Measurements from ENCODE around the gene MCF2L.

MCF2L gene

DNA sequence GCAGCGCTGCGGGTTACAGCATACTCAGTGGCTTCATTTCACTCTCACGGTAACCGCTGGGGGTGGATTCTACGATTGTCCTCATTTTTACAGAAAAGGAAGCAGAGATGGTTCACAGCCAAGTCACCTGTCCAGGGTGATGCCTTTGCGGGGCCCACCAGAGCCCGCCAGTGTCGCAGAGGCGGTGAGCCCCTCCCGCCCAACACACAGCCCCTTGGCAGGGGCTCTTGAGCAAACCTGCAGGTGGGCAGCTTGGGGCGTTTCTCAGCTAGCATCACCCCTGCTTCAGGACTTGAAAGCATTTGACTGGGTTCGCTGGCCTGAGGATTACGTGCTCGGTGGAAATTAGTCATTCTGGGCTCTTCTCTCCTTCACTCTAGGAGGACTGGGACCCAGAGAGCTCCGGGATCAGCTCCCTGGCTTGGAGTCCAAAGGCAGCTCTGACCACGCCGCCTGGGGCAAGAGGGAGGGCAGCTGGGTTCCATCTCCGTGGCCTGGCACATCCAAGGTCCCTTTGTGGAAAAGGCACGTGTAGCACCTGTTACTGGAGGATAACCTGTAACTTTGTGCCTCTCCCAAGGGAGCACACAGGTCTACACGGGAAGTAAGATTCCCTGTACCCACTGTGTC lies 74.1 kb downstream of the MCF2L start:
- no peak for DNase-seq (ENCODE audit: low read depth)
- TF ChIP-seq, protein P1, sequence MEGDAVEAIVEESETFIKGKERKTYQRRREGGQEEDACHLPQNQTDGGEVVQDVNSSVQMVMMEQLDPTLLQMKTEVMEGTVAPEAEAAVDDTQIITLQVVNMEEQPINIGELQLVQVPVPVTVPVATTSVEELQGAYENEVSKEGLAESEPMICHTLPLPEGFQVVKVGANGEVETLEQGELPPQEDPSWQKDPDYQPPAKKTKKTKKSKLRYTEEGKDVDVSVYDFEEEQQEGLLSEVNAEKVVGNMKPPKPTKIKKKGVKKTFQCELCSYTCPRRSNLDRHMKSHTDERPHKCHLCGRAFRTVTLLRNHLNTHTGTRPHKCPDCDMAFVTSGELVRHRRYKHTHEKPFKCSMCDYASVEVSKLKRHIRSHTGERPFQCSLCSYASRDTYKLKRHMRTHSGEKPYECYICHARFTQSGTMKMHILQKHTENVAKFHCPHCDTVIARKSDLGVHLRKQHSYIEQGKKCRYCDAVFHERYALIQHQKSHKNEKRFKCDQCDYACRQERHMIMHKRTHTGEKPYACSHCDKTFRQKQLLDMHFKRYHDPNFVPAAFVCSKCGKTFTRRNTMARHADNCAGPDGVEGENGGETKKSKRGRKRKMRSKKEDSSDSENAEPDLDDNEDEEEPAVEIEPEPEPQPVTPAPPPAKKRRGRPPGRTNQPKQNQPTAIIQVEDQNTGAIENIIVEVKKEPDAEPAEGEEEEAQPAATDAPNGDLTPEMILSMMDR (conservative IDR thresholded peaks at IDR 0.05; ENCODE audit: low read length), result no peak
- H3K4me3 ChIP-seq (ENCODE audit: low read length), result no peak overlapping the region

DNA sequence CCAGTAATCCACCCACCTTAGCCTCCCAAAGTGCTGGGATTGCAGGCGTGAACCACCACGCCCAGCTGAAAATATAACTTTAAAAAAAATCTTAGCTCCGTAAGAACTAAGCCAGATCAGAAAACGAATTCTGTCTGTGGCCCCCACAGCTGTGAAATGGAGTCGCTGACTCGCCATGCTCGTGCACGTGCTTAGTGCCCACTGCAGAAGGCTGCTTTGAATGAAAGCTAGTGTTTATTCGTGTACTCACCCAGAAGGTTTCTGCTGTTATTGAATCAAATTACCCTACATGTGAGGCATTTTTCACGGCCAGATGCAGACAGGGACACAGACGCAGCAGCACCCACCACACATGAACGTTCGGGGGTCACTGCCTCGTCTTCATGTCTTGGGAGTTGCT lies 74.9 kb downstream of the MCF2L start:
- TF ChIP-seq, protein P1 (conservative IDR thresholded peaks at IDR 0.05; ENCODE audit: low read length), result no peak
- no peak for DNase-seq (ENCODE audit: low read depth)
- no peak overlapping the region for H3K4me3 ChIP-seq (ENCODE audit: low read length)

DNA sequence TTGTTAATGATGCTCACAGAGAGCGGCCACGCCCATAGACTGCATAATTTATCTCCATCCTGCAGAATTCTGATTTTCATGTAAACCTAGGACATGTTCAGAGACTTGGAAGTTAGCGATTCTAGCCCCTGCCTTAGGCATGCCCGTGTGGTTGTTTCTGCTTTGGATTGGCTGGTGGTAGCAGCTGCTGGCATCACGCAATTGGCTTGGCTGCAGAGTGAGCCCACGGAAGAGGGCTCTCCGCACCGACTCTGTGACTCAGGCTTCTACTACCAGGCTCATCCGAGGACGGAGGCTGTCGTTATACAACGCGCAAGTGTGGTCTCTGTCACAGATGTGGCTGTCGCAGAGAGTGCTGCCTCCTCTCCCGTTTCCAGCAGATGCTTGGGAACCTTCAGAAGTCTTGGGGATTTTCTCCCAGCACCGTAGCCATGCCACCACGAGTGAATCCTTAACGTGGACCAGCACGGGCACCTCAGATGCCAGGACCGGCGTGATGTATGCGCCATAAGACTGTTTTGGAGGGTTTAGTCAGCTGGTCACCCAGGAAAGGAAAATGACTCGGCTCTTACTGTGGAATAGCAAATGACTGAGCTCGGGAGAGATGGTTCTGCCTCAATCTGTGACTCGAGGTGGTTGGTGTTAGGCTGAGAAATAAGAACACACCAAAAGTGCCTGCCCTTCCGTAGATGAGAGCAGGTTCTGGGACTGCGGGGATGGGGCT lies 75.5 kb downstream of the MCF2L start:
- no peak overlapping the region for H3K4me3 ChIP-seq (ENCODE audit: low read length)
- TF ChIP-seq, protein P1 (conservative IDR thresholded peaks at IDR 0.05; ENCODE audit: low read length), result no peak

DNA sequence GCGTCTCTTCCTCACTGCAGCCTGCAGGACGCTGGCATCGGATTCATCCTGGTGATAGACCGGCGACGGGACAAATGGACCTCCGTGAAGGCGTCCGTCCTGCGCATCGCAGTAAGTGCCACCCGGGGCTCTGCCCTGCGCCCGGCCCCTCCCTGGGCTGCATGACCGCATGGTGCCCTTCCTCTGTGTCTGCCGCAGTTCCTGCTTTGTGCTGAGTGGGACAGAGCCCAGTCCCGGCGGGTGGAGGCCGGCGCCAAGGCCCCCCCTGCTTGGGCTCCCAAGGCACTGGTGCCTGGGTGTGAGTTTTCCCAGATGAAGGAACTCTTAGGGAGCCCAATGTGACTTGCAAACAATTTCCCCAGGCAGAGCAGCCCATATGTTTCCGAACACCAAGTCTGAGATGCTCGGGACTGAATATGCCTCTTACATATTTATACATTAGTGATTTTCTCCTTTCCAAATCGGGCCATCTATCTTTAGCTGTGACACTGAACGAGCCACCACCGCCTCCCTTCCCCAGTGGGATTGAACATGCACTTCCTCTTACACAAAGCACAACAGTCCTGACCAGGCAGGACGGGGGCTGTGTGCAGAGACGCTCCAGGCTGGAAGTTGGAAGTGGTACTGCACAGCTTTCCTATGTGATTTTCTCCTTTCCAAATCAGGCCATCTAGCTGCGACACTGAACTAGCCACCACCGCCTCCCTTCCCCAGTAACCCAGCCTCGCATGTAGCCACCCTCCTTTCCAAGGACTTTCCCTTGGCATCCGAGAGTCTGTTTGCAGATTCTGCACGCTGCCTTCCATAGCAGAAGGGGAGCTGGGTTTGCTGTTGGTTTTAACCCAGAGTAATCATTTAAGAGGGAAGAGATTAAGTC lies 76.5 kb downstream of the MCF2L start:
- H3K4me3 ChIP-seq (ENCODE audit: low read length), result no peak overlapping the region
- TF ChIP-seq, protein P1 (conservative IDR thresholded peaks at IDR 0.05; ENCODE audit: low read length), result no peak

More for the DNA sequence above, 75.5 kb downstream of the MCF2L start:
- peak; percentile 28 for DNase-seq (ENCODE audit: low read depth)

DNA sequence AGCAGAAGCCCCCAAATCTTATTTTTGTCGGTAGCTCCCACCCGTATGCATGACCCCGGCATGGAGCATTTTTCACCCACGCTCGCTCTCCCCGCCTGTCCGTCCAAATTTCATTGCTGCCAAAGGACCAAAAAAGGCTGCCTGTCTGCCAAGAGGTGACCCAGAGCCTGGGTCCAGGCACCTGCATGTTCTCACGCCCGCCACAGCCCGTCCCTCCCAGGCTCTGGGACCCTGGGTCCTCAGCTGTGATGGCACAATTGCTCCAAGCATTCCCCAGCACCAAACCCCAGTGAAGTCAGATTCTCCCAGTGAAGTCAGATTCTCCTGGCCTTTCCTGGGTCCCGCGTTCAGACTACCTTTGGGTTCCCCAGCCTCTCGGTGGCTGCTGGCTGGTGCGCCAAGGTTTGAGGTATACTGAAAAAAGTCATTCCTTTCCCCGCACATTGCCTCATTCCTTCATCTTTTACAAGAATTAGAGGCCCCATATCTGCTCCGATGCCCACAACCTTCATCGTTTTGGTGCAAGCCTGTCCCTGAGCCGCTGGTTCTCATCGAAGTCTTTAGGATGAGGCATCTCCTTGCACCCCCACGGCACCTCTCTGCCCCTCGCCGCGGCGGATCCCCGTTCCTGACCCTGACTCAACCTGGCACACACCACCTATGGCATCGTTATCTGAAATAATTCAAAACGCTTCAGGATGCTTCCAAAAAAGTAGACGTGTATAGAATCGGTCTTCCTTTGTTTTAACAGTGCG lies 77.3 kb downstream of the MCF2L start:
- no peak overlapping the region for H3K4me3 ChIP-seq (ENCODE audit: low read length)
- no peak for DNase-seq (ENCODE audit: low read depth)
- TF ChIP-seq, protein P1 (conservative IDR thresholded peaks at IDR 0.05; ENCODE audit: low read length), result no peak

More for the DNA sequence above, 76.5 kb downstream of the MCF2L start:
- no peak for DNase-seq (ENCODE audit: low read depth)

DNA sequence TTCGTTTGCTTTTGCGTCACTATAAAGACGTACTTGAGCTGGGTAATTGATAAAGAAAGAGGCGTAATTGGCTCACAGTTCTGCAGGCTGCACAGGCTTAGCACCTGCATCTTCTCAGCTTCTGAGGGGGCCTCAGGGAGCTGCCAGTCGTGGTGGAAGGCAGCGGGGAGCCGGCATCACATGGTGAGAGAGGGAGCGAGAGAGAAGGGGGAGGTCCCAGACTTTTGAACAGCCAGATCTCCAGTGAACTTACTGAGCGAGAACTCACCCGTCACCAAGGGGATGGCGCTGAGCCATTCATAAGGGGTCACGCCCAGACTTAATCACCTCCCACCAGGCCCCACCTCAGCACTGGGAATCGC lies 77.8 kb downstream of the MCF2L start:
- TF ChIP-seq, protein P1 (conservative IDR thresholded peaks at IDR 0.05; ENCODE audit: low read length), result no peak
- no peak overlapping the region for H3K4me3 ChIP-seq (ENCODE audit: low read length)
- DNase-seq (ENCODE audit: low read depth), result no peak

All from AG10803 (cell line).